Mesodermal cell (in vitro differentiated cells): Measurements from ENCODE around the gene NKAIN2.
"Not testable (repeated sequence)": the region's sequence is repeated elsewhere in the genome, so short reads cannot be mapped to it uniquely, and the experiment has no call there.

Experiments
- H3K27ac ChIP-seq: 2 replicates; pipeline ENCODE4 v1.7.0; 2013; ENCODE audit warnings: mild to moderate bottlenecking, low read depth, low read length, moderate library complexity; ENCODE audit not compliant: severe bottlenecking
- H3K36me3 ChIP-seq: 2 replicates; pipeline ENCODE4 v1.7.1; 2013; ENCODE audit warnings: mild to moderate bottlenecking, low read length, moderate library complexity; ENCODE audit not compliant: control insufficient read depth, insufficient read depth
- H3K4me1 ChIP-seq: one replicate; pipeline ENCODE4 v1.7.1; 2013; ENCODE audit warnings: mild to moderate bottlenecking, low read length; ENCODE audit not compliant: insufficient read depth, control insufficient read depth, poor library complexity, severe bottlenecking
- H3K4me3 ChIP-seq: 2 replicates; pipeline ENCODE4 v1.7.0; 2013; ENCODE audit warnings: low read length, control low read depth, mild to moderate bottlenecking; ENCODE audit not compliant: insufficient read depth, poor library complexity, severe bottlenecking; ENCODE audit errors: extremely low read depth
- H3K9me3 ChIP-seq: 2 replicates; pipeline ENCODE4 v1.7.1; 2013; ENCODE audit warnings: mild to moderate bottlenecking, low read length, moderate library complexity; ENCODE audit not compliant: control insufficient read depth
- WGBS, 2 experiments: methylation state at CpG; one replicate each; pipeline ENCODE4 v1.1.5; 2013; ENCODE audit warnings: missing lambda C conversion rate in 2 of 2; ENCODE audit not compliant: insufficient coverage in 2 of 2; 5-methylcytosine and 5-hydroxymethylcytosine counted together

Gene NKAIN2

GRCh38 chr6:124551711-124552233, 748.1 kb downstream of the NKAIN2 start:
- Histone ChIP-seq H3K4me3 (no peak overlapping the region), H3K4me1 (no peaks in the 10 kb centered on the region), H3K9me3 (no peaks in the 10 kb centered on the region), H3K27ac (no peak overlapping the region), H3K36me3 (no peaks in the 10 kb centered on the region)
- 71 to 89% methylated on average over 2 to 3 of the region's 3 CpGs for WGBS, 2 experiments

GRCh38 chr6:124557873-124558272, 754.2 kb downstream of the NKAIN2 start:
- Histone ChIP-seq H3K4me3 (no peak overlapping the region), H3K9me3 (no peaks in the 10 kb centered on the region), H3K4me1 (no peaks in the 10 kb centered on the region), H3K27ac (no peak overlapping the region), H3K36me3 (no peaks in the 10 kb centered on the region)

GRCh38 chr6:124560078-124560477, 756.4 kb downstream of the NKAIN2 start:
- WGBS, 2 experiments: 71% methylated on average over 1 of the region's 2 CpGs; no CpG with 5 or more reads in 1 of the 2 experiments
- not testable (repeated sequence) for H3K27ac ChIP-seq, H3K9me3 ChIP-seq, H3K4me3 ChIP-seq, H3K4me1 ChIP-seq, H3K36me3 ChIP-seq

GRCh38 chr6:124560873-124561567, 757.4 kb downstream of the NKAIN2 start:
- H3K36me3 ChIP-seq: no peaks in the 10 kb centered on the region
- H3K27ac ChIP-seq: no peak overlapping the region
- no peak overlapping the region for H3K4me3 ChIP-seq
- no peaks in the 10 kb centered on the region for H3K4me1 ChIP-seq
- no peaks in the 10 kb centered on the region for H3K9me3 ChIP-seq
- whole genome bisulfite sequencing, 2 experiments: 92 to 97% methylated on average over 2 of the region's 3 CpGs

- Histone ChIP-seq H3K9me3 (no peaks in the 10 kb centered on the region), H3K36me3 (no peaks in the 10 kb centered on the region), H3K27ac (no peak overlapping the region), H3K4me3 (no peak overlapping the region), H3K4me1 (no peaks in the 10 kb centered on the region)
- WGBS, 2 experiments: 75 to 87% methylated on average over 2 to 3 of the region's 4 CpGs
Measured at GRCh38 chr6:124561635-124562130, 758.0 kb downstream of the NKAIN2 start.

GRCh38 chr6:124564125-124564524, 760.5 kb downstream of the NKAIN2 start:
- H3K4me1 ChIP-seq, H3K4me3 ChIP-seq, H3K36me3 ChIP-seq, H3K27ac ChIP-seq, H3K9me3 ChIP-seq: not testable (repeated sequence)
- 90% methylated on average over 2 of the region's 3 CpGs; no CpG with 5 or more reads in 1 of the 2 experiments for WGBS, 2 experiments

- no peaks in the 10 kb centered on the region for H3K36me3 ChIP-seq
- no peak overlapping the region for H3K4me3 ChIP-seq
- H3K9me3 ChIP-seq: no peaks in the 10 kb centered on the region
- WGBS, 2 experiments: 91 to 95% methylated on average over 4 of the region's 5 CpGs
- H3K27ac ChIP-seq: no peak overlapping the region
- H3K4me1 ChIP-seq: no peaks in the 10 kb centered on the region
Measured at GRCh38 chr6:124567401-124567800, 763.7 kb downstream of the NKAIN2 start.

GRCh38 chr6:124573953-124574352, 770.3 kb downstream of the NKAIN2 start:
- no peaks in the 10 kb centered on the region for H3K9me3 ChIP-seq
- no peaks in the 10 kb centered on the region for H3K4me1 ChIP-seq
- WGBS, 2 experiments: 88 to 100% methylated on average over 1 of the region's 1 CpG
- no peak overlapping the region for H3K4me3 ChIP-seq
- H3K27ac ChIP-seq: no peak overlapping the region
- no peaks in the 10 kb centered on the region for H3K36me3 ChIP-seq

- Histone ChIP-seq H3K36me3 (no peaks in the 10 kb centered on the region), H3K4me3 (no peak overlapping the region), H3K4me1 (no peaks in the 10 kb centered on the region), H3K9me3 (no peaks in the 10 kb centered on the region), H3K27ac (no peak overlapping the region)
- WGBS, 2 experiments: 100% methylated on average over 2 of the region's 2 CpGs; no CpG with 5 or more reads in 1 of the 2 experiments
Measured at GRCh38 chr6:124577734-124578281, 774.1 kb downstream of the NKAIN2 start.

GRCh38 chr6:124590001-124590400, 786.3 kb downstream of the NKAIN2 start:
- 0% methylated on average over 1 of the region's 2 CpGs; no CpG with 5 or more reads in 1 of the 2 experiments for WGBS, 2 experiments
- Histone ChIP-seq H3K4me1 (no peaks in the 10 kb centered on the region), H3K36me3 (no peaks in the 10 kb centered on the region), H3K9me3 (no peaks in the 10 kb centered on the region), H3K27ac (no peak overlapping the region), H3K4me3 (no peak overlapping the region)

GRCh38 chr6:124599656-124600055, 796.0 kb downstream of the NKAIN2 start:
- Histone ChIP-seq H3K4me1 (no peaks in the 10 kb centered on the region), H3K36me3 (no peaks in the 10 kb centered on the region)
- 83 to 88% methylated on average over 1 of the region's 1 CpG for whole genome bisulfite sequencing, 2 experiments

More at GRCh38 chr6:124599656-124600055, 796.0 kb downstream of the NKAIN2 start:
- Histone ChIP-seq H3K4me3 (no peak overlapping the region), H3K27ac (no peak overlapping the region), H3K9me3 (no peaks in the 10 kb centered on the region)
